Measurements from ENCODE around the gene ZCCHC17.

- TF ChIP-seq POLR2AphosphoS5 (IDR thresholded peaks at IDR 0.05; ENCODE audit: low read depth) (no peak), CTCF (IDR thresholded peaks at IDR 0.05; ENCODE audit: insufficient read depth, low read length) (no peak), REST (IDR thresholded peaks at IDR 0.05; ENCODE audit: insufficient replicate concordance, low read depth) (no peak), GABPA (IDR thresholded peaks at IDR 0.05; ENCODE audit: low read depth) (no peak), SPI1 (IDR thresholded peaks at IDR 0.05; ENCODE audit: borderline replicate concordance, low read depth) (no peak)
Observed at GRCh38 chr1:31257213-31257612, 39.6 kb upstream of the ZCCHC17 start.

All from HL-60 (cell line).